GM23338 (cell line): ENCODE data around the gene MMAB. TPM values are rescaled to one million over a fixed set of nuclear protein-coding genes. Genes with fewer than 3 reads are reported as not detected.

Source experiments
- ATAC-seq: fragments of 200-7000 bp; cut with Tn5 transposase; 3 replicates; pipeline ENCODE4 v1.9.1; 2020
- DNase-seq: peaks from one replicate; pipeline ENCODE4 v3.0.0-alpha.2; 2015; ENCODE audit warnings: low spot score
- H2AFZ ChIP-seq: fragments of 200-600 bp; sonication (generic); 2 replicates; pipeline ENCODE4 v1.8.0; 2016; ENCODE audit warnings: antibody characterized with exemption, mild to moderate bottlenecking, moderate library complexity
- H3F3A ChIP-seq: fragments of 200-600 bp; sonication (generic); replicated peaks from 2 replicates; pipeline ENCODE4 v1.8.0; 2017; ENCODE audit warnings: antibody characterized with exemption, mixed run types, low read depth
- H3K27ac ChIP-seq: fragments of 200-600 bp; sonication (generic); 2 replicates; pipeline ENCODE4 v1.6.1; 2016; ENCODE audit warnings: low read depth
- H3K27me3 ChIP-seq: fragments of 200-600 bp; sonication (generic); 2 replicates; pipeline ENCODE4 v1.8.0; 2016; ENCODE audit warnings: mild to moderate bottlenecking, mixed run types, moderate library complexity; ENCODE audit not compliant: insufficient read depth
- H3K36me3 ChIP-seq: fragments of 200-600 bp; sonication (generic); 2 replicates; pipeline ENCODE4 v1.8.0; 2016; ENCODE audit warnings: mild to moderate bottlenecking; ENCODE audit not compliant: insufficient read depth
- H3K4me1 ChIP-seq: fragments of 200-600 bp; sonication (generic); 2 replicates; pipeline ENCODE4 v1.8.0; 2016; ENCODE audit warnings: mild to moderate bottlenecking, moderate library complexity; ENCODE audit not compliant: insufficient read depth
- H3K4me2 ChIP-seq: fragments of 200-600 bp; sonication (generic); 2 replicates; pipeline ENCODE4 v1.7.1; 2017; ENCODE audit warnings: mixed run types
- H3K4me3 ChIP-seq: fragments of 200-600 bp; sonication (generic); 2 replicates; pipeline ENCODE4 v1.6.1; 2016; ENCODE audit warnings: mixed run types
- H3K79me2 ChIP-seq: fragments of 200-600 bp; sonication (generic); replicated peaks from 2 replicates; pipeline ENCODE4 v1.8.0; 2017; ENCODE audit warnings: mild to moderate bottlenecking; ENCODE audit not compliant: insufficient read depth
- H3K9me2 ChIP-seq: fragments of 200-600 bp; sonication (generic); 2 replicates; pipeline ENCODE4 v1.8.0; 2017; ENCODE audit not compliant: insufficient read depth
- H4K20me1 ChIP-seq: fragments of 200-600 bp; sonication (generic); replicated peaks from 2 replicates; pipeline ENCODE4 v1.8.0; 2017; ENCODE audit warnings: mild to moderate bottlenecking; ENCODE audit not compliant: insufficient read depth
- H3K27ac Mint-ChIP-seq: 2 replicates; pipeline ENCODE4 v1.8.0; 2020; ENCODE audit warnings: inconsistent platforms, mild to moderate bottlenecking, moderate library complexity, mixed read lengths
- H3K27me3 Mint-ChIP-seq: 3 replicates; pipeline ENCODE4 v1.8.0; 2022; ENCODE audit warnings: low read depth, mild to moderate bottlenecking, moderate library complexity, mixed read lengths, inconsistent platforms; ENCODE audit not compliant: insufficient read depth, poor library complexity
- H3K36me3 Mint-ChIP-seq: 3 replicates; pipeline ENCODE4 v1.8.0; 2021; ENCODE audit warnings: low read depth, mild to moderate bottlenecking, inconsistent platforms, moderate library complexity, mixed read lengths
- H3K4me1 Mint-ChIP-seq: 3 replicates; pipeline ENCODE4 v1.8.0; 2020; ENCODE audit warnings: mild to moderate bottlenecking, inconsistent platforms, mixed read lengths
- H3K4me3 Mint-ChIP-seq: 3 replicates; pipeline ENCODE4 v1.8.0; 2021; ENCODE audit warnings: moderate library complexity, mild to moderate bottlenecking, inconsistent platforms, mixed read lengths
- H3K9me3 Mint-ChIP-seq: 3 replicates; pipeline ENCODE4 v1.8.0; 2020; ENCODE audit warnings: moderate library complexity, mild to moderate bottlenecking, inconsistent platforms, mixed read lengths
- CREB1 ChIP-seq: fragments of 250-450 bp; sonication (Bioruptor Pico); IDR thresholded peaks from 2 replicates; pipeline ENCODE4 v1.5.0; 2020; ENCODE audit warnings: low read depth, mild to moderate bottlenecking, moderate library complexity
- CTCF ChIP-seq, 2 experiments: fragments of 200-600 bp in 1 of 2; sonication (generic) in 1 of 2; conservative IDR thresholded peaks; 2 replicates each; pipeline versions ENCODE4 v1.5.1 to v1.6.1; 2016 to 2017; ENCODE audit warnings: antibody characterized with exemption in 2 of 2, low read depth in 2 of 2, mild to moderate bottlenecking in 2 of 2, moderate library complexity in 1 of 2
- ETS1 ChIP-seq: IDR thresholded peaks from 2 replicates; pipeline ENCODE4 v1.6.1; 2016; ENCODE audit warnings: antibody characterized with exemption
- EZH2 ChIP-seq: fragments of 200-600 bp; sonication (generic); IDR thresholded peaks from one replicate; pipeline ENCODE4 v1.8.0; 2017; ENCODE audit warnings: antibody characterized with exemption, mild to moderate bottlenecking, low read depth; ENCODE audit not compliant: unreplicated experiment
- EZH2phosphoT487 ChIP-seq: fragments of 200-600 bp; sonication (generic); IDR thresholded peaks from one replicate; pipeline ENCODE4 v1.8.1; 2018; ENCODE audit warnings: antibody characterized with exemption; ENCODE audit not compliant: unreplicated experiment
- JUNB ChIP-seq: IDR thresholded peaks from one replicate; pipeline ENCODE4 v1.6.1; 2016; ENCODE audit warnings: antibody characterized with exemption; ENCODE audit not compliant: unreplicated experiment
- NANOG ChIP-seq: IDR thresholded peaks from 2 replicates; pipeline ENCODE4 v1.6.1; 2016; ENCODE audit warnings: antibody characterized with exemption, borderline replicate concordance
- POLR2AphosphoS5 ChIP-seq: IDR thresholded peaks from 2 replicates; pipeline ENCODE4 v1.6.1; 2016; ENCODE audit warnings: antibody characterized with exemption, low read depth
- REST ChIP-seq: IDR thresholded peaks from one replicate; pipeline ENCODE4 v1.6.1; 2018; ENCODE audit warnings: antibody characterized with exemption; ENCODE audit not compliant: unreplicated experiment
- STAT1 ChIP-seq: IDR thresholded peaks from one replicate; pipeline ENCODE4 v1.6.1; 2016; ENCODE audit warnings: antibody characterized with exemption; ENCODE audit not compliant: unreplicated experiment
- ZNF114 ChIP-seq: fragments of 250-450 bp; sonication (Bioruptor Pico); IDR thresholded peaks from 2 replicates; pipeline ENCODE4 v1.5.0; 2020; ENCODE audit warnings: mild to moderate bottlenecking, moderate library complexity
- ZNF331 ChIP-seq: fragments of 250-450 bp; sonication (Bioruptor Pico); IDR thresholded peaks from 2 replicates; pipeline ENCODE4 v1.5.0; 2020; ENCODE audit warnings: low read depth, mild to moderate bottlenecking, moderate library complexity
- ZNF462 ChIP-seq: fragments of 250-450 bp; sonication (Bioruptor Pico); IDR thresholded peaks from 2 replicates; pipeline ENCODE4 v1.5.0; 2020; ENCODE audit warnings: mild to moderate bottlenecking, moderate library complexity
- polyA plus RNA-seq: library from polyadenylated mRNA; unstranded; fragments of >200 nt; fragmentation: Nextera tagmentation; extraction: Ambion mirVana; gene quantifications from 2 replicates; pipeline ENCODE4 v1.2.1, GENCODE V29; 2016
- total RNA-seq: library from RNA; depleted of rRNA; stranded (reverse); fragments of >200 nt; shearing (Covaris generic); gene quantifications from 2 replicates; pipeline ENCODE4 v1.2.3, GENCODE V29; 2014

Gene MMAB
- total and polyA plus RNA-seq, 2 experiments from 2014 or later, result 24.7 to 38.5 TPM

GRCh38 chr12:109525279-109525585, 48.1 kb downstream of the MMAB start:
- Mint-ChIP-seq H3K36me3 (peaks cover 18% of the 10 kb centered on the region), H3K4me3 (no peak overlapping the region), H3K27me3 (peaks cover 7% of the 10 kb centered on the region), H3K9me3 (no peaks in the 10 kb centered on the region), H3K27ac (no peak overlapping the region), H3K4me1 (peaks cover 9% of the 10 kb centered on the region)
- no peak for DNase-seq
- Histone ChIP-seq H3K4me3 (no peak overlapping the region), H3K4me2 (no peak overlapping the region), H3F3A (no peaks in the 10 kb centered on the region), H4K20me1 (no peaks in the 10 kb centered on the region), H3K27ac (no peak overlapping the region), H3K9me2 (no peaks in the 10 kb centered on the region), H3K36me3 (no peaks in the 10 kb centered on the region), H3K79me2 (no peaks in the 10 kb centered on the region), H2AFZ (no peak overlapping the region), H3K27me3 (no peaks in the 10 kb centered on the region), H3K4me1 (0 out of 2 replicates have a peak, but pooled peaks cover 7% of the 10 kb centered on the region)
- TF ChIP-seq JUNB (no peak), ZNF114 (no peak), ETS1 (no peak), REST (no peak), EZH2phosphoT487 (no peak), ZNF331 (CRISPR knock-in tag) (no peak), NANOG (no peak), ZNF462 (CRISPR knock-in tag) (no peak), EZH2 (no peak), CREB1 (CRISPR knock-in tag) (no peak), CTCF (conservative IDR thresholded peaks at IDR 0.05; ENCODE audit: low read depth in 2 of 2) (no peak), POLR2AphosphoS5 (no peak), STAT1 (no peak)
- no peak for ATAC-seq
